GM21390 (cell line): ENCODE measurements around the gene RNF14.
"Not testable (repeated sequence)": the region's sequence is repeated elsewhere in the genome, so short reads cannot be mapped to it uniquely, and the experiment has no call there.

Experiments used
- ATAC-seq: cut with Tn5 transposase; IDR thresholded peaks from one replicate; pipeline ENCODE4 v1.9.1; 2021; ENCODE audit not compliant: unreplicated experiment

Gene RNF14

GRCh38 chr5:142012792-142013388 lies 44.0 kb downstream of the RNF14 start, which contains the start of gene GNPDA1:
GNPDA1 (minus strand) TSS chr5:142013027; CDS start chr5:142012035, 992 bp downstream.
- peak; percentile 68 for ATAC-seq

- ATAC-seq = no peak
Observed at GRCh38 chr5:142013734-142014521, 45.0 kb downstream of the RNF14 start.

DNA sequence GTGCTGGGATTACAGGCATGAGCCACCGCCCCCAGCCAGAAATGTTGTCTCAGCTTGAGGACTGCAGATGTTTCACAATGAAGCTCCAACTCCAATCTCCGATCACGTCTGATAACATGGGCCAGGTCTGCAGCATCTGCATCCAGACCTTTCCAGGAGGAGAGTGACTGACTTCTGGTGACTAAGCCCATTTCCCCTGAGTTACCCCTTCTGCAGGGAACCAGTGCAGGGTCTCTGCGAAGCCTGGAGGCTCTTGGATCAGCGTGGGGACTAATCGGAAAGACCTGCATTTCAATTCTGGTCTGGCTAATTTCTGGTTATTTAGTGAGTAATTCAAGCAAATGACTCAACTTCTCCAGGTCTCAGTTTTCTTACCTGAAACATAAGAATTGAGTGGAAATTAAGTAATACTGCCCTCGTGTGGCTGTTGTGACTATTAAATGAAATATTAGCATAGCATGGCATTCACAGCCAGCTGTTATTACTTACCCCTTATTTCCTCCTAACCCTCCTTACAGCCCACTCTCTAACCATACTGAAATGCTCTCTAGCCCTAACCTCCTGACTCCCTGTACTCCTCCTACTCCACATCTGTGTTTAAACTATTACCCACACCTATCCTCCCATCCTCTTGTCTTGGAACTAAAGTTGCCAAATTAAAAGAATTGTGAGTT lies 46.1 kb downstream of the RNF14 start:
- peak; percentile 27 for ATAC-seq

GRCh38 chr5:142015781-142016533 lies 47.1 kb downstream of the RNF14 start:
- ATAC-seq = peak; percentile 21

- ATAC-seq = peak; percentile 33
Observed at GRCh38 chr5:142016556-142016955, 47.7 kb downstream of the RNF14 start.

GRCh38 chr5:142017832-142018427 lies 49.0 kb downstream of the RNF14 start:
- ATAC-seq = peak; percentile 38

DNA sequence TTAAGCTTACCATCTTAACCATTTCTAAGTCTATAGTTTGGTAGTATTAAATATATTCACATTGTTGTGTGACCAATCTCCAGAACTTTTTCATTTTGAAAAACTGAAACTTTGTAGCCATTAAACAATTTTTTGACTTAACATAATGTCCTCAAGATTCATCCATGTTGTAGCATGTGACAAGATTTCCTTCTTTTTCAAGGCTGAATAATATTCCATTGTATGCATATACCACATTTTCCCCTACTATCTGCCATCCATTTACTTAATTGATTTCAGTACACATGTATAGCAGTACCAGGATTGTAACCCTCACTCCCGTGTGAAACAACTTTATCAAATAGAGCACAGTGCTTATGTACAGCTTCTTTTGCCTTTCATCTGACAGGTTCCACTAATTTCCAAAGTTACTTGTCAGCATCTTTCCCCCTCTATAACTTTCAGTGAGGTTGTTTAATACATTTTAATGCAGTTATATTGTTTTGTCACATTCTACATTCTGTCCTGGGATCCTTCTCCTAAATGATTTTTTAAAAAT lies 51.3 kb downstream of the RNF14 start:
- no peak for ATAC-seq

DNA sequence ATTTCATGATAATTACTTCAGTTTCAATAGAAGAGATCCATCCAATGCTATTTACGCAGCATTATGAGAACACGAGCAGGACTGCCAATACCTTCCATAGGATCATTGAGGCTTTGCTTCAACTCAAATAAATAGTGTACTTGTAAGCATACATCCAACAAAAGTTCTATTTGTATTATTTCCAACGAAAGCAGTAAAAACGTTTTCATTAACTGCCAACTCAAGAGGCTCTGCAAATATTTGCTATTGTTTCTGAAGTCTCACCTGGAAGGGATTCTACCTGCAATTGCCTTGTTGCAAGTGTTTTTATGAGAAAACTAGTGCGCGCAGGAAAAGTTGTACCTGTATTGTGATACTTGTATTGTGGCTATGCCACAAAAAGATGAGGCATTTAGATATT lies 54.9 kb downstream of the RNF14 start:
- ATAC-seq = no peak

- peak; percentile 100 for ATAC-seq
Observed at GRCh38 chr5:142024771-142025304, 55.9 kb downstream of the RNF14 start.

- no peak for ATAC-seq
Observed at GRCh38 chr5:142025637-142026036, 56.7 kb downstream of the RNF14 start.

DNA sequence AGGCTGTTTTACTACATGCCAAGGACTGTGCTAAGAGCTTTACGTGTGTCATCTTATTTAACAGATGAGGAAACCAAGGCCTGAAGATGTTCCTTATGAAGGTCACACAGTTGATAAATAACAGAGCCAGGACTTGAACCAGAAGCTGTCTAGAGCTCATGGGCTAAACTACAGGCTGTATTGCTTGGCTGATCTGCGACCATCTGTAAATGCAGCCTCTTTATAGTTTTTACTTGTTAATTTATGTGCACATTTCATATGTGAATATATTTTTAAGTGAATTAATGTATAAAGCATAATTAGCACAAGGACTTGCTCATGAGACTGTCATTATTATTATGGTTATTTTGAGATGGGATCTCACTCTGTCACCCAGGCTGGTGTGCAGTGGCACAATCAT lies 63.2 kb downstream of the RNF14 start:
- no peak for ATAC-seq

- ATAC-seq = no peak
Observed at GRCh38 chr5:142032747-142033631, 64.1 kb downstream of the RNF14 start.

GRCh38 chr5:142033632-142034567 lies 65.0 kb downstream of the RNF14 start:
- not testable (repeated sequence) for ATAC-seq

GRCh38 chr5:142034994-142035393 lies 66.1 kb downstream of the RNF14 start:
- ATAC-seq = no peak

GRCh38 chr5:142036918-142037317 lies 68.0 kb downstream of the RNF14 start:
- ATAC-seq = no peak

GRCh38 chr5:142037599-142037998 lies 68.7 kb downstream of the RNF14 start:
- ATAC-seq = not testable (repeated sequence)

DNA sequence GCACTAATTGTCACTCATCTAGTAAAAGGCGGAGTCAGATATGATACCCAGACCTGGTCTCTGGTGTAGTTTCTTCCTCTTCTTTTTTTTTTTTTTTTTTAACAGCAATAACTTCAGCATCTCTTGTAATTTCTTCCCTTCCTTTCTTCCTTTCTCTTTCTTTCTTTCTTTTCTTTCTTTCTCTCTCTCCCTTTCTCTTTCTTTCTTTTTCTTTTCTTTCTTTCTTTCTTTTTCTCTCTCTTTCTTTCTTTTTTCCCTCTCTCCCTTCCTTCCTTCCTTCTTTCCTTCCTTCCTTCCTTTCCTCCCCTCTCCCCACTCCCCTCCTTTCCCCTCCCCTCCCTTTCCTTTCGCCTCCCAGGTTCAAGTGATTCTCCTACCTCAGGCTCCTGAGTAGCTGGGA lies 69.8 kb downstream of the RNF14 start:
- ATAC-seq = no peak
